ENCODE results near the gene USP2.

USP2 gene

DNA sequence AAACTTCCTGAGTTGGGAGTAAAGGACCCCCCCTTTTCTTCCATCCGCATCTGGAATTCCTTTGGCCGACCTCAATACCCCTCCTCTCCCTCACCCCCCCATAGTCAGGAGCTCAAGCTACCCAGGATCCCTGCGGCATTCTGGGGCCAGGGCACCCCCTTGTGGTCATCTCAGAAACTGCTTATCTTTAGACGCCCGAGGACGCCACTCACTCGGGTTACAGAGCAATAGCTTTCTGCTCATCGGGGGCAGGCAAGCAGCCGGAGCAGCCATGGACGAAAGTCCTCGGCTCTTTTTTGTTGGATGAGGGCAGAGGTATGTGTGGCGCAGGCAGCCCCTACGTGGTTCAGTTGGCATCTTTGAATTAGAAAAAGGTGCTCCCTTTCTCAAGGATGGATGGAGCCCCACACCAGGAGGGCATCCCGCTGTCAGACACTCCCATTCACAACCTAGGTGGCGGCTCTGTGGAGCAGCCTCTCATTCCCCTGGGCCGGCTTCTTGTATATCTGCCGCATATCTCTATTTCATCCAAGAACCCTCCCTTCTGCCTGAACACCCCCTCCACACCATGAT, 43.1 kb downstream of the USP2 start:
- Histone ChIP-seq H3K4me1 (ENCODE audit: control insufficient read depth, insufficient read depth, low read depth, low read length) (peaks cover 39% of the 10 kb centered on the region), H3K36me3 (ENCODE audit: control insufficient read depth in 1 of 2, insufficient read depth in 2 of 2, low read depth in 1 of 2, low read length in 2 of 2) (peaks cover 15 to 17% of the 10 kb centered on the region in 2 experiments), H2BK120ac (ENCODE audit: low read depth, low read length) (no peak overlapping the region), H4K91ac (ENCODE audit: low read length) (no peak overlapping the region), H4K8ac (ENCODE audit: low read length) (peak overlapping the region; percentile 12), H3K9me3 (ENCODE audit: control insufficient read depth, low read length) (no peaks in the 10 kb centered on the region), H3K27ac (ENCODE audit: low read length, poor library complexity, severe bottlenecking) (no peak overlapping the region), H3K9ac (ENCODE audit: low read length) (peak overlapping the region; percentile 60), H3K4me3 (ENCODE audit: insufficient read depth in 1 of 2, low read depth in 1 of 2, low read length in 2 of 2) (peak overlapping the region in 1 of 2 experiments; percentile 77), H3K27me3 (ENCODE audit: control insufficient read depth in 1 of 2, insufficient read depth in 1 of 2, low read length in 2 of 2) (peaks cover 16 to 41% of the 10 kb centered on the region in 2 experiments), H3K4ac (ENCODE audit: low read depth in 1 of 2, low read length in 2 of 2) (no peak overlapping the region), H3K4me2 (ENCODE audit: low read length, poor library complexity, severe bottlenecking) (peak overlapping the region; percentile 40), H2BK15ac (ENCODE audit: low read depth, poor library complexity, severe bottlenecking) (peak overlapping the region; percentile 32), H2AK5ac (ENCODE audit: low read length, severe bottlenecking) (no peak overlapping the region), H2BK12ac (ENCODE audit: low read length in 2 of 2) (peak overlapping the region in 1 of 2 experiments; percentile 25), H3K23ac (ENCODE audit: low read length in 2 of 2) (no peak overlapping the region), H3K79me1 (replicated peaks; ENCODE audit: low read length, poor library complexity, severe bottlenecking) (peaks cover 30% of the 10 kb centered on the region), H2AFZ (ENCODE audit: low read depth, low read length) (no peak overlapping the region), H2BK5ac (ENCODE audit: low read depth, low read length, poor library complexity, severe bottlenecking) (no peak overlapping the region), H3K18ac (ENCODE audit: low read depth in 1 of 2, low read length in 2 of 2) (peak overlapping the region in 1 of 2 experiments; percentile 83), H3K14ac (ENCODE audit: low read length in 2 of 2) (peak overlapping the region in 1 of 2 experiments; percentile 64)
- no peak for DNase-seq
- WGBS = 3% methylated on average over 15 of the region's 17 CpGs

GRCh38 chr11:119337581-119338317, 43.7 kb downstream of the USP2 start:
- H3K4ac ChIP-seq (ENCODE audit: low read depth in 1 of 2, low read length in 2 of 2) = peak overlapping the region in 1 of 2 experiments; percentile 57
- H2BK5ac ChIP-seq (ENCODE audit: low read depth, low read length, poor library complexity, severe bottlenecking) = no peak overlapping the region
- H4K91ac ChIP-seq (ENCODE audit: low read length) = peak overlapping the region; percentile 3

DNA sequence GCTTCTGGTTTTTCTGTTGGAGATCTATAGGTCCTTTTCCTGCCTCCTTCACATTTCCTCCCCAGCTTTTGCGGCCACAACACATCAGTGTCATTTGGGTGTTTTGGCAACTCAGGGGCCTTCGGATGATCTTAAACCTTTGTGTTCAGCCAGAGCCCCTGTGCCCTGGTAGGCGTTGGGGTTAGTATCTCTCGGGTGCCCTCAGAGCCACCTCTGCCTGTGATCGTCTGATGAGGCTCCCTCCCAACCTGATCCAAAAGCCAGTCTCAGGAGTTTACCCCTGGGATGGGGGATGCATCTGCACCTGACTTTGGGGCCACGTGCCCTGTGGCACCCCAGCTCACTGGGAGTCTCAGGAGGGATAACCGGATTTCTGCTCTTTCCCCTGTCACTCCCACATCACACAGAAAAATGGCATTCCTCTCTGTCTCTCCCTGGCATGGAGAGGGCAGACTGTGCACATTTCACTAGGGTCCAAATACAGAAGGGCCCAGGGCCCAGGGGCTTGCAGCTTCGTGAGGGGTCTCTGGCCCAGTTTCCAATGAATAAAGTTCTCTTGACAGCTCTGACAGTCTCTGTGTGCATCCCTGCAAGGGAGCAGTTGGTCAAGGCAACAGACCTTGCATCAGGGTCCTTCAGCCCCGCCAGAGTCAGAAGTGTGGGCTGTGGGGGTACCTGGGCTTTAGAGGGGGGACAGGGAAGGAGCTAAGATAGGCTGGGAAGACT, 44.6 kb downstream of the USP2 start:
- H3K4me2 ChIP-seq (ENCODE audit: low read length, poor library complexity, severe bottlenecking) = no peak overlapping the region
- H3K23ac ChIP-seq (ENCODE audit: low read length in 2 of 2) = no peak overlapping the region
- H3K79me1 ChIP-seq (replicated peaks; ENCODE audit: low read length, poor library complexity, severe bottlenecking) = peaks cover 30% of the 10 kb centered on the region
- no peak overlapping the region for H2AFZ ChIP-seq (ENCODE audit: low read depth, low read length)
- peaks cover 3 to 26% of the 10 kb centered on the region in 2 experiments for H3K27me3 ChIP-seq (ENCODE audit: control insufficient read depth in 1 of 2, insufficient read depth in 1 of 2, low read length in 2 of 2)
- H2AK5ac ChIP-seq (ENCODE audit: low read length, severe bottlenecking) = no peak overlapping the region
- no peak overlapping the region for H3K4me3 ChIP-seq (ENCODE audit: insufficient read depth in 1 of 2, low read depth in 1 of 2, low read length in 2 of 2)
- no peaks in the 10 kb centered on the region for H3K9me3 ChIP-seq (ENCODE audit: control insufficient read depth, low read length)
- H4K8ac ChIP-seq (ENCODE audit: low read length) = no peak overlapping the region
- peaks cover 15 to 17% of the 10 kb centered on the region in 2 experiments for H3K36me3 ChIP-seq (ENCODE audit: control insufficient read depth in 1 of 2, insufficient read depth in 2 of 2, low read depth in 1 of 2, low read length in 2 of 2)
- H3K9ac ChIP-seq (ENCODE audit: low read length) = peak overlapping the region; percentile 60
- H2BK12ac ChIP-seq (ENCODE audit: low read length in 2 of 2) = peak overlapping the region; percentile 38 to 47
- DNase-seq = no peak
- H2BK15ac ChIP-seq (ENCODE audit: low read depth, poor library complexity, severe bottlenecking) = no peak overlapping the region
- H2BK5ac ChIP-seq (ENCODE audit: low read depth, low read length, poor library complexity, severe bottlenecking) = no peak overlapping the region
- H3K14ac ChIP-seq (ENCODE audit: low read length in 2 of 2) = no peak overlapping the region
- 92% methylated on average over 9 of the region's 9 CpGs for whole genome bisulfite sequencing
- H3K4ac ChIP-seq (ENCODE audit: low read depth in 1 of 2, low read length in 2 of 2) = peak overlapping the region; percentile 32 to 36
- peak overlapping the region; percentile 11 for H4K91ac ChIP-seq (ENCODE audit: low read length)
- H3K27ac ChIP-seq (ENCODE audit: low read length, poor library complexity, severe bottlenecking) = no peak overlapping the region
- H2BK120ac ChIP-seq (ENCODE audit: low read depth, low read length) = peak overlapping the region; percentile 45
- H3K4me1 ChIP-seq (ENCODE audit: control insufficient read depth, insufficient read depth, low read depth, low read length) = peaks cover 39% of the 10 kb centered on the region
- peak overlapping the region in 1 of 2 experiments; percentile 54 for H3K18ac ChIP-seq (ENCODE audit: low read depth in 1 of 2, low read length in 2 of 2)

More at GRCh38 chr11:119337581-119338317, 43.7 kb downstream of the USP2 start:
- peak overlapping the region; percentile 29 to 44 for H2BK12ac ChIP-seq (ENCODE audit: low read length in 2 of 2)
- H2AFZ ChIP-seq (ENCODE audit: low read depth, low read length) = no peak overlapping the region
- H3K4me1 ChIP-seq (ENCODE audit: control insufficient read depth, insufficient read depth, low read depth, low read length) = peaks cover 39% of the 10 kb centered on the region
- H3K9ac ChIP-seq (ENCODE audit: low read length) = peak overlapping the region; percentile 60
- peak overlapping the region; percentile 11 for H2BK120ac ChIP-seq (ENCODE audit: low read depth, low read length)
- H3K27ac ChIP-seq (ENCODE audit: low read length, poor library complexity, severe bottlenecking) = no peak overlapping the region
- H2AK5ac ChIP-seq (ENCODE audit: low read length, severe bottlenecking) = no peak overlapping the region
- peaks cover 9 to 35% of the 10 kb centered on the region in 2 experiments for H3K27me3 ChIP-seq (ENCODE audit: control insufficient read depth in 1 of 2, insufficient read depth in 1 of 2, low read length in 2 of 2)
- H3K18ac ChIP-seq (ENCODE audit: low read depth in 1 of 2, low read length in 2 of 2) = peak overlapping the region; percentile 6 to 92
- H3K36me3 ChIP-seq (ENCODE audit: control insufficient read depth in 1 of 2, insufficient read depth in 2 of 2, low read depth in 1 of 2, low read length in 2 of 2) = peaks cover 15 to 17% of the 10 kb centered on the region in 2 experiments
- H3K9me3 ChIP-seq (ENCODE audit: control insufficient read depth, low read length) = no peaks in the 10 kb centered on the region
- H3K4me2 ChIP-seq (ENCODE audit: low read length, poor library complexity, severe bottlenecking) = no peak overlapping the region
- peak; percentile 96 for DNase-seq
- no peak overlapping the region for H3K23ac ChIP-seq (ENCODE audit: low read length in 2 of 2)
- H3K14ac ChIP-seq (ENCODE audit: low read length in 2 of 2) = no peak overlapping the region
- H4K8ac ChIP-seq (ENCODE audit: low read length) = peak overlapping the region; percentile 14
- H2BK15ac ChIP-seq (ENCODE audit: low read depth, poor library complexity, severe bottlenecking) = peak overlapping the region; percentile 80
- H3K79me1 ChIP-seq (replicated peaks; ENCODE audit: low read length, poor library complexity, severe bottlenecking) = peaks cover 30% of the 10 kb centered on the region
- WGBS = 20% methylated on average over 6 of the region's 9 CpGs
- peak overlapping the region in 1 of 2 experiments; percentile 41 for H3K4me3 ChIP-seq (ENCODE audit: insufficient read depth in 1 of 2, low read depth in 1 of 2, low read length in 2 of 2)
